Tongue (tissue), 2 donors: ENCODE results near the gene APBB2. TPM values are rescaled to one million over a fixed set of nuclear protein-coding genes. Genes with fewer than 3 reads are reported as not detected.

Experiments
- DNase-seq: peaks from one replicate; pipeline ENCODE4 v3.0.0-alpha.2; 2015
- total RNA-seq: library from RNA; depleted of rRNA; stranded (reverse); fragments of >200 nt; gene quantifications from one replicate; pipeline ENCODE4 v1.2.3, GENCODE V29; 2014

The APBB2 gene
- total RNA-seq, 1 donor from 2014 or later = 80.0 TPM

- peak; percentile 92 for DNase-seq
Observed at GRCh38 chr4:40897557-40898203, 316.7 kb downstream of the APBB2 start.

DNA sequence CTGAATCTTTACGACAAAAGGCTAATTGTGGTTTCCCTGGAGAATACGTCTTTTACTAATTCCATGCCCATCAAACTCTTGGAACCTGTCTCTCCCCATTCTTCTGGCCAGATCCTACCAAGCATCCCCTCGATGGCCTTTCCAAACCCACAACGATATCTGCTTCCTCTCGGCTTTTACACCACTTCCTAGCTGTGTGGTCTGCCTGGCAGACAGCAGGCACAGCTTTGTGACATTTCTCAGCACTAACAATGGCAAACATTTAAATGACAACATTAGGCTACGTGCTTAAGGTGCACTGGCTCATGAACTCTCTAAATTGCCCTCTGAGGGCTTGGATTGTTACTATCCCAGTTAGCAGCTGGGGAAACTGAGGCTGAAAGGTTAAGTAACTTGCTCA, 323.6 kb downstream of the APBB2 start:
- DNase-seq = no peak

GRCh38 chr4:40890199-40890598, 324.1 kb downstream of the APBB2 start:
- no peak for DNase-seq

DNA sequence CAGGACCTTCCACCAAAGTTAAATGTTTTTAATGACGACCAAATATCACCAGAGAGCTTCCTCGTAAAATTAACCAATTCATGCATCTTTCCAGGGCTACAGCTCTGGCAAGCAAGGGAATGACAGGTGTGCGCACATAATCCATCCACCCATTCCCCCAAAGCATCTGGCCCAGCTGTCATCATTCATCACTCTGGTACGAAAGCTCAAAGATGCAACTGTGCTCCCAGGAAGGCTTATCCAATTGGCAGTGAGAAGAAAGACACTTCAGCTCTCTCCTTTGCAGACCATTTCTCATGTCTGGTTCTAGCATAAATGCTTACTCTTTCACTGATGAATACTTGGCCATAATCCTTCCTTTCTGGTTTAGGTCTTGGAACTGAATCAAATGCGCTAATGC, 325.4 kb downstream of the APBB2 start:
- peak; percentile 82 for DNase-seq

DNA sequence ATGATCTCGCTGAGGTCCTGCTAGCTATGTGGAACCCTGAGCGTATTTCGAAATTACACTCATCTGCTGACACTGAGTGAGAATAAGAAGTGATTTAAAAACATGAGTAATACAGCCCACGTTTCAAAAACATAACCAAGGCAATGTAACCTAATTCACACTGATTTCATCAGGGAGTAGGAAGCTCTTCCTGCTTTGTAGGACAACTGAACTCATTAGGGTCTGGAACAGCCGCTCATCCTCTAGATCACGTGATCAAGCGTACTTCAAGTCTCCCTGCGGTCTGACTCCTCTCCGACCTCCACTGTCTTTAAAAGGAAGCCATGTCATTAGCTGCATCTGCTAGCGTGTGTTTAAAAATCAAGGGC, 326.6 kb downstream of the APBB2 start:
- peak; percentile 62 for DNase-seq

DNA sequence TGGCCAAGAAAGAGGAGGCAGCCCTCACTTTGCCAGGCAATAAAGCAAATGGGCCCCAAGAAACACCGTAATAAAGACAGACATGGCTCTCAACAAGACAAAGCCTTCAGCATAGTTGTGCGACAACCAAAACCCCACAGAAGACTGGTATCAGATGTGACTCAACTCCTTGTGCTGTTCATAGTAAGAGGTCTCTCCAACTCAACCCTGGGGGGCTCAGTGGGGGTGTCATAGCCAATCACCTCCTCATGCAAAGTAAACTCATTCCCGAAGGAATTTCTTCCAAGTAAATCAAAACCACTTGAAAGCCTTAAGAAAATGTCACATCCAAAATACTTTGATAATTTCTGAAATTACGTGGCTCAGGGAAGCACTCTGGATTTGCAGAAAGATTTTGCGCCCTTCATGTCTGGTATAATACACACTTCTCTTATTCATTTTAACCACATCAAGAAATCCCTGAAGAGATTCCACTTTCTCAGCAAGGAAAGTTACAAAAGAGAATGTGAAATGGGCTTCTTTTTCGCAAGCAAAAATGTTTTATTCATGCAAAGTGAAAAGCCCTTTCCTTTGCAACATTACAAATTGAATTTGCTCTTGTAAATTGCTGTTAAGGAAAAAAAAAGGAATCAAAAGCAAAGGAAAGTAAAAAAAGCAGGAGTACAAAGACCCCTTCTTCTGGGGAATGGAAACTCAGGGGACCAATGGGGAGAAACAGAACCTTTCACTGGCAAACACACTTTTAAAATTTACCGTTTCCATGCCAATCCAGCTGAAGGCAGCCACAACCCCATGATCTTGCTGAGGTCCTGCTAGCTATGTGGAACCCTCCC, 327.2 kb downstream of the APBB2 start:
- no peak for DNase-seq

DNA sequence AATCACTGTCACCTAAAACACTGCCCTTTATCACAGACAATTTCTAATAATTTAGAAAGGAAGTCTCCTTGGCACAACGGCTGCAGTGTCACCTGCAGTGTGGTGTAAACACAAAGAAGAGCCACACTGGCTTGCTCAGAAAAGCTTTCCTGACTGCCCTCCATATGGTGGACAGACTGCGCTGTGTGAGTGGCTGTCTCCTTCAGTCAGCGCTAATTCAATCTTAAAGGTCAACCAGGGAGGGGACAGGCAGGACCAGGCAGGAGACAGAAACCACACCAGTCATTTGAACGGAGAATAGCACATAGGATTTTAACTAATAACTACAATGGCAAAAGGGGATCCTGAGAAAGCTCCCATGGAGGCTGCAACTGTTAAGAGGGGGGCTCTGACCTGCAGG, 332.5 kb downstream of the APBB2 start:
- DNase-seq = no peak

DNA sequence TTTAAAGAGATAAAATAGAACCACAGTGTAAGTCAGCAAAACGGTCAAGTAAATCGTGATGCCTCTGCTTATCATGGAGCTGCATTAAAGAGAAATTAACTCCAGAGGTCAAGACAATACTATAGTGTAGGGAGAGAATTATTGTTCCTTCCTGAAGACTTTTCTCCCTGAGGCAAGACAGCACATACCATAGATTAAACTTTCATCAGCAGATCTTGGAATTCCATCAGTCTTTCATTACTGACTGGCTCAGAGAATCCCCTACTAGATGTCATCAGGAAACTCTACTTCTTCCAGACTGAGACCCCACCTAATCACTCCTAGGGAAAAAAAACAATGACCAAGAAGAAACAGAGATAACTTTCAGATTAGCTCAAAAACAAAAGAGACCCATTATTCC, 333.2 kb downstream of the APBB2 start:
- no peak for DNase-seq

DNA sequence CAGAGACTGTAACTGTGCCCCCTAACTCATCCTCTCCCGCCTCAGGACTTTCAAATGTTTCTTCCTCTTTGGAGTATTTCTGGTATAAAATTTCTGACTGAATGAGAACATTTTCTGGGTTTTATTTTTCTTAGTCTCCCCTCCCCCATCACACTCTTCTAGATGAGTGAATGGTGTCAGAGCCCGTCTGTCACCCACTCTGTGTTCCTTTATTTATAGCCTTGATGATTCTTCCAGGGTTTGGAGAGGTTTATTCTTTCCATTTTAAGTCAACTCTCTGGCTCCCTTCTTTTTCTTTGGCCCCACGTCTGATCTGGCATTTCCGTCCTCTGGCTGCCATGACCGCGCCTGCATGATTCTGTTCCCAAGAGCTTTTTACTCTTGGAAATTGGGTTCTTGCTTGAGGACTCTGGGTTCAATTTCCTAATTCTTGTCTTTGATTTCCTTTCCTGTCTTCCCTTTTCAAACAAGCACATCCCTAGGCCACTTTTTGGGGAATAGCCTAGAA, 335.7 kb downstream of the APBB2 start:
- DNase-seq = no peak

DNA sequence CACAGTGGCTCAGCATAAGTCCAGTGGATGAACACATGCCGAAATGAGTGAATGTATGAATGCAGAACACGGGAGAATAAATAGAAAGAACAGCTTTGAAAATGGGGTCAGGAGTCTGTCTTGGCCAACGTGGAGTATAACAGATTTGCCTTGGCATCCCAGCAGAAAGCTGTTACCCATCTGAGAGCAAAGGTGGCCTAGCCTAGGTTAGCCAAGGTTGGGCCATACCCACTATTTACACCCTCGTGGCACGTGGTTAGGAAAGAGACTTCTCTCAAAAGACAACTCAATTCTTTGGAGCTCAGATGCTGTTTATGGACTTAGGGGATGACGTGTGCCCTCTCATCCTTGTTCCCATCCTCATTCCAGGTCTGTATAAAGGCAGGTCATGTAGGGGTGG, 337.3 kb downstream of the APBB2 start:
- DNase-seq = no peak

- no peak for DNase-seq
Observed at GRCh38 chr4:40875507-40876150, 338.7 kb downstream of the APBB2 start.

GRCh38 chr4:40874901-40875300, 339.4 kb downstream of the APBB2 start:
- no peak for DNase-seq

DNA sequence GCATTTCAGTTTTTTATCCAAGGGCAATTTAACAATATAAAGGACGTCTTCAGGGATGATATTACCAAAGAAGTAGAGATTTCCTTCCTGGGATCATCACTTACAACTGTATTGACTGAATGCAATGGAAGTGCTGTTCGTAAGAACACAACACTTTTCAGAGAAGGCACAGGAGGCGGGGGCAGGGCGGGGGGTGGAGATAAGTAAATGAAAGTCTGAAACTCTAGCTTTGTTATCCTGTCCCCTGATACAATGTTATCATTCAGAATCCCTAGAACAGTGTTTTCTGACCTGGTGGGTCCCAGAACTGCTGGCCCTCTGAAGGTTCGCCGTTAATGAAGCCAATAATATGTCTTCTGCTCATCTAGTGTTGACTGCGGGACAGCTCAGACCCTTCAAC, 340.0 kb downstream of the APBB2 start:
- no peak for DNase-seq

DNA sequence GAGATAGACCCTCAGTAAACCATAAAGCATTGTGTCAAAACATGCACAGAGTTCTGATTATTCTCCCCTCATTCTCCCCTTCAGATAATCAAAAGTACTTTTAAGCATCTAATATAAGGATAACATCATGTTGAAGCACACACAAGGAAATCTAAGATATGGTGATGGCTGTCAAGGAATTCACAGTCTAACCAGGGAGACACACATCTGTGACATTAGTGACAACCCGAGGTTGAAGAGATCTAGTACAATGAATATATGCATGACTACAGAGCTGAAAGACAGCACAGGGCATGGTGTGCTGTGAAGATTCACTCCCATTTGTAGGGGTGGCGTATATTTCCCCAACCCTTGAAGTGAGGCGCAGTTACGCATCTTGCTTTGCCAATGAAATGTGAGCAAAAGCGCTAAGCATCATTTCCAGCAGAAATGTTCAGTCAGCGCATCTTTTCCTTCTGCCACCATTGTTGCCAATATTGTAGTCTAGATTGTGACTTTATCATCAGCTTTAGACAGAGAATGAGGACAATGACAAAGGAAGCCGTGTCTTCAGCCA, 342.6 kb downstream of the APBB2 start:
- no peak for DNase-seq

DNA sequence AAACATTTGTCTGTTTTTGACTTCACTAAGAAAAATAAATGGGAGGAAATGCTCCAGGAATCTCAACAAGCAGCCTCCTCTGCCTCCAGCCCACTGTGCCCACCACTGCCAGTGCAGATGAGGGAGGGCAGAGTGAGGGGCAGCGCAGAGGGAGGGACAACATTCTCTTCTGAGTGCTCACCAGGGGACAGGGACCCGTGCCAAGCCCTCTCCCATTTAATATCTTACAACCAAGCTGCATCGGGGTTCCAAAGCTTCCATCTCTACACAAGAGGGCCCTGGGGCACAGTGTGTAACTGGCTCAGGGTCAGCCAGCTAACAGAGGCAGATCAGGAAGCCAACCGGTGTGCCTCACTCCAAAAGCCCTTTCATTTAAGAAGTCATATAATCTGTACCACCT, 344.2 kb downstream of the APBB2 start:
- no peak for DNase-seq

DNA sequence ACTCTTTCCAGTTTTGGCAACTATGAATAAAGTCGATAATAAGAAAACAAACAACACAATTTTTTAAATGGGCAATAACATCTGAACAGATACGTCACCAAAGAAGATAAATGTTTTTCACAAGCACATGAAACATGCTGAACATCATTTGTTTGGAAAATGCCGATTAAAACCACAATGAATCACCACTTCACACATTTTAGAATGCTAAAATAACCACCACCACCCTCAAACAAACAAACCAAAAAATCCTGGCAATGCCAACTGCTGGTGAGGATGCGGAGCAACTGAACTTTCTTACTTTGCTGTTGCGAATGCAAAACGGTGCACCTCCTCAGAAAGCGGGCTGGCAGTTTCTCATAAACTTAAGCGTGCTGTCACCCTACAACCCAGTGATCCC, 348.6 kb downstream of the APBB2 start:
- no peak for DNase-seq

DNA sequence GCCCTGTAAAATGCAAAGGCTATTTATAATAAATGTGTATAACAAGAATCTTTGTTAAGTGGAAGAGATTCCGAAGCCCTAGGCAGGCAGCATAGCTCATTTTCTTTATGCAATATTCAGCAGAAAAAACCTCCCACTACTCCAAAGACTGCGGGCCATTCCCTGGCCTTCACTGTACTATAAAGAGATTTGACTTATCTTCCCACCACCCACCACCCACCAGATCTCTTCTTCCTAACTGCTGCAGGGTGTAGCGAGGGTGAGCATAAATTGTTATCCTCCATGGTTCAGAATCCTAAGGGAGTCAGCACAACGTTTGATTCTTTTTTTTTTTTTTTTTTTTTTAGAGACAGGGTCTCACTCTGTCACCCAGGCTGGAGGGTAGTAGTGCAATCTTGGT, 349.8 kb downstream of the APBB2 start:
- DNase-seq = no peak

GRCh38 chr4:40858962-40859361, 355.4 kb downstream of the APBB2 start:
- DNase-seq = peak; percentile 63

- DNase-seq = peak; percentile 25
Observed at GRCh38 chr4:40857956-40858355, 356.4 kb downstream of the APBB2 start.

DNA sequence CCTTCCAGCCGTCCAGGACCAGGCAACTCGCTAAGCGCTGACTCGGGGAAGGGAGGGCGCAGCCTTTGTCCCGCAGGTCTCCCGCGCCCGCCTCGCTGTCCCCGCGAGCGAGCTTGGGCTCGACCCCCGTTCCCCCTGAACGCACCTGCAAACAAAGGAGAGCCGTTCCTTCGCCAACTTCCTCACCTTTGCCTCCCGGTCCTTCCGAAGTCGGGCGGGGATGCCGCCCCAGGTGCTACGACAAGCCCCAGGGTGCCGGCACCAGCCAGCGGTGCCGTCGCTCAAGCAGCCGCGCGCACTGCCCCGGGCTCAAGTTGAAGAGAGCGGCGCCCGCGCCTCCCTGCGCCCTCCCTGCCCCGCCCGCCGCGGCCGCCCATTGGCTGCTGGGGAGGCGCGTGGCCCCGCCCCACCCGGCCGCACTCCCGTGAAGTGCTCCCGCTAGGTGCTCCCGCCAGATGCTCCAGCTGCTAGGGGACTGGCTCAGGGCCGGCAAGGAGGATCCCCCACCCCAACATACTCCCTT, 357.4 kb downstream of the APBB2 start:
- DNase-seq = peak; percentile 87

DNA sequence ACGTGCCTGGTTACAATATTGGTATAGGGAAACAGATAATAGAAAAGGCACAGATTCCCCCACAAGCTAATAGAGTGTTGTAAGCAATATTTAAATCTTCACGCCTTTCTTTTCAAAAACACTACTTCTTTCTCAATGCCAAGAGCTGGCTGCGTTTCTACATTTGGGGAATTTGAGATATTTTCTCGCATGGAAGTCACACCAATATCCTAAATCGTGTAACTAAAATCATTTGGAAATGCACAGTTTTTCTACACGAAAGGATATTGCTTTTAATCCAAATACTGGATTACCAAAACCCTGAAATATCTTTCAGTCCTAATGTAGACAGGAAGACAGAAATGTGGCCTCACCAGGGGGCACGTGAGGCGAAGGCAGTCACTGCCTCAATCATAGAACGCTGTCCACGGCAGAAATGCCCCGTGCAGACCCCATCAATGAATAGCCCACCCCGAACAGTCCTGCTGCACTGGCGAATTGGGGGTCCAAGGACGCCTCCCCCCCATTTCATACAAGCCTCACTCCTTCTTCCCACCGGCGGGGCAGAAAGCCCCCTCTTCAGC, 358.0 kb downstream of the APBB2 start:
- DNase-seq = no peak

- DNase-seq = no peak
Observed at GRCh38 chr4:40850496-40850895, 363.8 kb downstream of the APBB2 start.
